Mucosa of gallbladder (tissue), 1 donor: ENCODE results near the gene TSNAXIP1. TPM values are rescaled to one million over a fixed set of nuclear protein-coding genes. Genes with fewer than 3 reads are reported as not detected.
"Not testable (repeated sequence)": the region's sequence is repeated elsewhere in the genome, so short reads cannot be mapped to it uniquely, and the experiment has no call there.

ENCODE experiments used
- DNase-seq: peaks from one replicate; pipeline ENCODE4 v3.0.0-alpha.2; 2020; ENCODE audit warnings: low spot score
- total RNA-seq: library from RNA; stranded (reverse); gene quantifications from one replicate; pipeline ENCODE4 v1.2.1, GENCODE V29; 2021
- donor health status: DM: no; HTN: no; CAD: no.

The TSNAXIP1 gene
- total RNA-seq, 1 donor from 2014 or later = 4.1 TPM

DNA sequence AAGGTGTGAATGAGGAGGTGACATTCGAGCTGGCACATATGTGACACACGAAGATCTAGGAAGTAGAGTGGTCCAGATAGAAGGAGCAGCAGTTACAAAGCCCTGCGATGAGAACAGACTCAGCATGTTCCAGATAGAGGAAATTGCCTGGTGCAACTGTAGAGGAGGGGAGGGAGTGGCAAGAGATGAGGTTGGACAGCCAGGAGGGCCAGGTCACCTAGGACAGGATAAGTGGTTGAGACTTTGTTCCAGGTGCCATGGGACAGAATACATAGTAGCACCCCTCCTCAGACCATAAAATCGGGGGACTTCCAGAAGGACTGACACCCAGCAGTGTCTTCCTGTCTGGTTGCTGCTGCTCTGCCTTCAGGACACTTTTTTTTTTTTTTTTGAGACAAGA, 51.8 kb downstream of the TSNAXIP1 start:
- DNase-seq = no peak

DNA sequence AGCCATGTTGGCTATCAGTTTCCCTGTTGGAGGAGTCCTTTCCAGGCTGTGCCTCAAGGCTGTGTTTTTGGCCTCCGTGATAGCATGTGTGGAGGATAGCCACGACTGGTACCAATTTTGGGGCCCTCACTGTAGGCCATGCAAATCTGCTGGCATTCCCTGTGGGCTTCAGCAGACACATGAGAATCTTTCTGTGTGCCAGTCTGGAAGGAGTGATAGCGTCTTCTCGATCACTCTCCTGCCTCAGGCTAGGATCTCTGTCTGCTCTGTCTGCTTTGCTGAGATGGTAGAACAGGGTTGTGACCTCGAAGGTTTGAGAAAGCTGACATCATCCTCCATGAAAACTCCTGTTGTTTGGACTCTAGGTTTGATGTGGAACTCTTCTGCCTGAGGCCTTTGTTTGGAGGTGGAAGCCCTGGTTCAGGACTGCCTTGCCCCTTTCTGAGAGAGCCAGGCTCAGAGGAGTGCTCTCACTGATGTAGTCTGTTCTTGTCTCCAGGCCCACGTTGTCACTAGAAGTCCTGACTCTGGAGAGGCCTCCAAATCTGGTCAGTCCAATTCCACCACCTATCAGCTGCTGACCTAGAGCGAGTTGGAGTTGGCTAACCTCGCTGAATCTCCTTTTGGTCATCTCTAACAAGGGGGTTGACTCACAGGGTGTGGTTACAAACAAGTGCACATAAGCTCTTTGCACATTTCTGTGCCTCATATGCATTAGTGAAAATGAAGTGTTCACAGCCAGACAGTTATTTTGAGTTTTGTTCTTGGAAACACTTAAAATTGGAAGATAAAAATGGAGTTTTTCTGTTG, 54.1 kb downstream of the TSNAXIP1 start:
- DNase-seq = no peak

DNA sequence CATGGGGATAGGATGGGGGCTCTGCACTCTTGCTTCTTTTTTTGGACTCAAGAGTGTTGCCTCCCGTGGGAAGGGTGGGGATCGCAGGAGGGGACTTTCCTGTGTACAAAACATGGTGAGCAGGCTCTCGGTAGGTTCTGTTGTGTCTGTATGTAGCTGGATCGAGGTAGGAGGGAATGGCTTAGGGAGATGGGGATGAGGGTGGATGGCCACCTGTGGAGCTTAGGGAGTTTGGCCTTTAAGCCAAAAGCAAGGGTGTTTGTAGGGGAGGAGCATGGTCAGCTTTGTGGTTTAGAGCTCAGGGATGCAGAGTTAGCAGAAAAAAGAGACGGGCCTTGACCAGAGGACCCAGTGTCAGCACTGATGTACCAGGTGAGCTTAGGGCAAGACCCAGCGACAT, 55.2 kb downstream of the TSNAXIP1 start:
- no peak for DNase-seq

DNA sequence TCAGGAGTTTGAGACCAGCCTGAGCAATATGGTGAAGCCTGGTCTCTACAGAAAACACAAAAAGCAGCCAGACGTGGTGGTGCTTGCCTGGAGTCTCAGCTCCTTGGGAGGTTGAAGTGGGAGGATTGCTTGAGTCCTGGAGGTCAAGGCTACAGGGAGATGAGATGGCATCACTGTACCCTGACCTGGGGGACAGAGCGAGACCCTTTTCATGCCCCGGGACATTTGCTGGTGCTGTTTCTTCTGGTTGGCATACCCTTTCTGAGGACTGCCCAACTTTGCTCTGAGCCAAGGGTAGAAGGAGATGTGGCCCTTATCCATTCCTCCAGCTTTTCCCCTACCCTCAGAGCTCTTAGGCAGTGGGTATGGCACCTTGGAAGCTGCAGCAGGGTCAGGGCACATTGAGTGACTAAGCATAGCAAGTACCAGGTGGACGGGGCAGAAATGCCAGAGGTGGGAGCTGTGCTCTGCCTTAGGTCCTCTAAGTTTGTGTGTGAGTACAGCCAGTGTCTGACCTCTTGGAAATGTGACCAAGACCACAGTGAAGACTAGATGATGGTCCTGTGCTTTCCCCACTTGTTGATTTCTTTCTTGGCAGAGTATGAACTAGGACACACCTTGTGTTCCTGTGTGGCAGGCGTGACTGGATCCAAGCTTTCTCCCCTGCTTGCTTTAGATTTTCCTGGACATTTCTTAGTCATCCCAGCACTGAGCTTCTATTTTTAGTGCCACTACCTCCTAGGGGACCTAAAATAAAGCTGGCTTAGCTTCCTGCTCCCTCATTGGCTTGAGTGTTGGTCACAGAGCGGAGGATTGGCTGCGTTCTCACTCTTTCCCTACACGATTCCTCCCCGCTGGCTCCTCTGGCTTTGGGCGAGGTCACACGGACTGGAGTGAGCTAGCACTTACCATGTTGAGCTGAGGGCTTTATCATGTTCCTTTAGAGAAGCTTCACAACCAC, 56.2 kb downstream of the TSNAXIP1 start:
- DNase-seq = no peak

GRCh38 chr16:67864044-67864443, 57.4 kb downstream of the TSNAXIP1 start:
- not testable (repeated sequence) for DNase-seq

- DNase-seq = no peak
These were observed 57.9 kb downstream of the TSNAXIP1 start for GRCh38 chr16:67864594-67864993.

DNA sequence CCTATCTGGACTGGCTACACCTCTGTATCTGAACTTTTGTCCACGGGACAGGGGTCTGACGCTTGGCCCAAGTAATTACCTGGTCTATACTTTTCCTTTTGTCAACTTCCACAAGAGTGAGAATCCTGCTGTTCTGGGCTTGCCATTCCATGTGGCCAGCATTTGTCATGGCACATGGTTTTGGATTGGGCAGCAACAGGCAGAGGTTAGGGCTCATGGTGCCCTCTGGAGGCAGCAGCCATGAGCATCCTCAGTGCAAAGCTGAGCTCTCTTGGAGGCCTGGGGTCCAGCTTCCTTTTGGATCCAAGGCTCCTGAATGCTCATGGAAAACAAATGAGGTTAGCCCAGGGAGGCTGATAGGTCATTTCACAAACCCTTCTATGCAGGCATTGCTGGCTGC, 58.6 kb downstream of the TSNAXIP1 start:
- DNase-seq = no peak

- no peak for DNase-seq
These were observed 61.6 kb downstream of the TSNAXIP1 start for GRCh38 chr16:67868290-67868689.

- DNase-seq = no peak
These were observed 63.0 kb downstream of the TSNAXIP1 start for GRCh38 chr16:67869653-67870052.

- DNase-seq = no peak
These were observed 64.6 kb downstream of the TSNAXIP1 start for GRCh38 chr16:67871256-67871655.

DNA sequence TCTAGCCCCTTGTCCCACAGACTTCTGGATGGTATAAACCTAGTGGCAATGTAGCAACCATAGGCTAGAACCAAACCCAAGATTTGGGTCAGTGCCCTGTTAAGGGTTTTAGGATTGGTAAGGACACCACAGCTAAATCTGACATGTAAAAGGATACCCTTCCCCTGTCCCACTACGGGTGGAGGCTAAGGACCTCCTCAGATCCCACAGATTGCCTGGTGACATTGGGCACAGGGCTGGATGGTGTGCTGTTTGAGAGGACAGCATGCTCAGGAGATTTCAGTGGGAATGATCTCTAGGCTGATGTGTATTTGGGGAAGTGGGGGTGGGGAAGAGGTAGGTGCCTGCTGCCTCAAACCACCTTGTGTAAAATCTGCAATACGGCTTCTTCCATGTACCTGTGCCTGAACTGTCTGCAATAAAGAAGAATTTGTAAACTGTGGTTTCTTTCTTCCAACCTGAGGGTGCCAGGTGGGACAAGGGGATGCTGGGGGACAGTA, 65.5 kb downstream of the TSNAXIP1 start:
- DNase-seq = no peak

DNA sequence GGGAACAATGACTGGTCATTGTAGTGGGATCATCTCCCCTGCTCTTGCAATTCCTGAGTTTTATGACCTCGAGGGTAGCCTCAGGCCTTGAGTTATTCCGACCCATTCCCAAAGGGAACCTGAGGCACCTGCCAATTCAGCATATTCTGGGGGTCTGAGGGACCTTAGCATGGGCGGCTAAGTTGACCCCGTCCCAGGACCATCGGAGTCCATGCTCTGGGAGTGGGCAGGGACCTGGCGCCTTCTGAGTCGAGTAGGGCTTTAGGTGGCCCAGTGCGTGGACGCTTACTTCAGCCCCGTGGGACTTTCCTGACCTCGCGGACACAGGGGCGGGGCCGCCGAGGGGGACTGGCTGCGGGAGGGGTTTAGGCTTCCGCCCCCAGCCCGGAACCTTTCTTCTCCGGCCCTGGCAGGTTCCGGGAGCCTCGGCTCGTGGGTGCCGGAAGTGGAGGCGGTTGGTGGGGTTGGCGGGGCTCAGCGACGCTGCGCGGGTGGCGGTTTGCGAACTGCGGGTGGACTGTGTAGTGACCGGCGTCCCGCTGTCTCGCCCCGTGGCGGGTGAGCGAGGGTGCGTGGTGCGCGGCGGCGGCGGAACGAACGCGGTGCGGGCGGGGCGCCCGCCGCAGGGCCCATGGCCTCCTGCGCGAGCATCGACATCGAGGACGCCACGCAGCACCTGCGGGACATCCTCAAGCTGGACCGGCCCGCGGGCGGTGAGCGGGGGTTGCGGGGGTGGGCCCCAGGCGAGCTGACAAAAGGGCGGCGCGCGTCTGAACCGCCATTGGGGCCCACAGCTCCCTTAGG, 66.1 kb downstream of the TSNAXIP1 start, which contains the start of gene EDC4:
Gene EDC4, plus strand, starts transcription at position 422 of the 804 bp plus-strand sequence. Its CDS starts 210 bp downstream, at position 632.
- peak; percentile 73 for DNase-seq

- DNase-seq = no peak
These were observed 67.0 kb downstream of the TSNAXIP1 start for GRCh38 chr16:67873435-67874370.

DNA sequence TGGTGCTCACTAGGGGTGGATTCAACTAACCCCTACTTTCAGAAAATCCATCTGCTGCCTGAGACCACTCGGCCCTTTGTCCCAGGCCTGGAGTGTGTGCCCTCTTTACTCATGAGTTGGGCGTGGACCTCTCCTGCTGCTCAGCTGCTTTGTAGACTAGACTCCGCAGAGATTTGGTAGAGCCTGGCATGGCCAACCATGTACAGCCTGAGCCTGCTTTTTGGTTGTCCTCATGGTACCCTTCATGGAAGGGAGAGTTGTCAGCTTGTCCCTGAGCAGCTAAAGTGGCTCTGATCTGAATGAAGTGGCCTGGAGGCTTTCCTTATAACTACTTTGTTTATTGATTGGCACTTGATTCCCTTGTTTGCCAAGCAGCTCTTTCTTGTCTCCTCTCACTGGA, 67.7 kb downstream of the TSNAXIP1 start:
- no peak for DNase-seq

- DNase-seq = no peak
These were observed 70.4 kb downstream of the TSNAXIP1 start for GRCh38 chr16:67877064-67877463.

Other genes with a start within 250 kb of the TSNAXIP1 start
- gene CTCF, start 244.4 kb upstream of the TSNAXIP1 start, total RNA-seq = 39.8 TPM
- 4.3 TPM for gene CARMIL2, start 161.7 kb upstream of the TSNAXIP1 start, total RNA-seq
- 25.4 TPM for gene ACD, start 146.6 kb upstream of the TSNAXIP1 start, total RNA-seq
- gene PARD6A, start 145.9 kb upstream of the TSNAXIP1 start, total RNA-seq = 10.4 TPM
- 34.4 TPM for gene ENKD1, start 140.1 kb upstream of the TSNAXIP1 start, total RNA-seq
- 6.4 TPM for gene C16orf86, start 140.1 kb upstream of the TSNAXIP1 start, total RNA-seq
- 25.9 TPM for gene GFOD2, start 87.6 kb upstream of the TSNAXIP1 start, total RNA-seq
- gene RANBP10, start 329 bp upstream of the TSNAXIP1 start, total RNA-seq = 22.7 TPM
- gene THAP11, start 35.4 kb downstream of the TSNAXIP1 start, total RNA-seq = 27.2 TPM
- gene NUTF2, start 40.0 kb downstream of the TSNAXIP1 start, total RNA-seq = 69.3 TPM
- 44.6 TPM for gene CENPT, start 40.8 kb downstream of the TSNAXIP1 start, total RNA-seq
- 59.5 TPM for gene EDC4, start 66.2 kb downstream of the TSNAXIP1 start, total RNA-seq
- 1.2 TPM for gene NRN1L, start 78.0 kb downstream of the TSNAXIP1 start, total RNA-seq
- gene PSKH1, start 86.4 kb downstream of the TSNAXIP1 start, total RNA-seq = 31.6 TPM
- 1.1 TPM for gene CTRL, start 125.0 kb downstream of the TSNAXIP1 start, total RNA-seq
- 68.8 TPM for gene PSMB10, start 130.0 kb downstream of the TSNAXIP1 start, total RNA-seq
- 30.3 TPM for gene LCAT, start 137.2 kb downstream of the TSNAXIP1 start, total RNA-seq
- 76.6 TPM for gene SLC12A4, start 161.7 kb downstream of the TSNAXIP1 start, total RNA-seq
- not detected for gene DPEP3, start 173.6 kb downstream of the TSNAXIP1 start, total RNA-seq
- gene DPEP2, start 192.6 kb downstream of the TSNAXIP1 start, total RNA-seq = 3.4 TPM
- not detected for gene DPEP2NB, start 209.0 kb downstream of the TSNAXIP1 start, total RNA-seq
- gene DDX28, start 216.3 kb downstream of the TSNAXIP1 start, total RNA-seq = 6.6 TPM
- gene DUS2, start 216.4 kb downstream of the TSNAXIP1 start, total RNA-seq = 9.4 TPM